Small intestine (tissue), 7 donors: ENCODE data around the gene KLHL35. TPM values are rescaled to one million over a fixed set of nuclear protein-coding genes. Genes with fewer than 3 reads are reported as not detected.
"Not testable (repeated sequence)": the region's sequence is repeated elsewhere in the genome, so short reads cannot be mapped to it uniquely, and the experiment has no call there.

Experiments used
- DNase-seq, 2 donors: peaks; one replicate each; pipeline versions ENCODE4 v3.0.0 to v3.0.0-alpha.2; 2013
- FAIRE-seq: peaks from 2 replicates; lab custom pipeline; 2012; peaks lifted over from hg19 to GRCh38; lab: Jason Lieb, UNC
- H3K27ac ChIP-seq, 3 donors: one replicate each; pipeline ENCODE4 v1.5.1; 2013; ENCODE audit warnings: low read length in 2 of 3, mild to moderate bottlenecking in 2 of 3, control low read depth in 1 of 3, inconsistent platforms in 1 of 3, low read depth in 1 of 3, moderate library complexity in 1 of 3
- H3K27me3 ChIP-seq, 3 donors: one replicate each; pipeline ENCODE4 v1.6.1; 2013; ENCODE audit warnings: low read length in 3 of 3, inconsistent platforms in 1 of 3; ENCODE audit not compliant: control insufficient read depth in 3 of 3, insufficient read depth in 3 of 3
- H3K36me3 ChIP-seq, 3 donors: one replicate each; pipeline ENCODE4 v1.6.1; 2013; ENCODE audit warnings: low read length in 3 of 3, inconsistent platforms in 1 of 3, low read depth in 1 of 3, mild to moderate bottlenecking in 1 of 3, moderate library complexity in 1 of 3; ENCODE audit not compliant: control insufficient read depth in 3 of 3, insufficient read depth in 2 of 3
- H3K4me1 ChIP-seq, 3 donors: one replicate each; pipeline ENCODE4 v1.6.1; 2013; ENCODE audit warnings: low read length in 2 of 3, inconsistent platforms in 1 of 3, low read depth in 1 of 3, mild to moderate bottlenecking in 1 of 3, moderate library complexity in 1 of 3; ENCODE audit not compliant: control insufficient read depth in 3 of 3, insufficient read depth in 2 of 3
- H3K4me3 ChIP-seq, 3 donors: one replicate each; pipeline ENCODE4 v1.5.1; 2013; ENCODE audit warnings: low read length in 3 of 3, control low read depth in 1 of 3, inconsistent platforms in 1 of 3, low read depth in 1 of 3, mild to moderate bottlenecking in 1 of 3, moderate library complexity in 1 of 3
- H3K9me3 ChIP-seq, 2 donors: one replicate each; pipeline ENCODE4 v1.6.1; 2013; ENCODE audit warnings: low read depth in 1 of 2, low read length in 1 of 2; ENCODE audit not compliant: control insufficient read depth in 2 of 2, insufficient read depth in 1 of 2
- WGBS, 3 donors: extraction: QIAGEN DNeasy Blood & Tissue Kit; methylation state at CpG; one replicate each; pipeline ENCODE4 v1.1.7; 2013; 5-methylcytosine and 5-hydroxymethylcytosine counted together
- polyA plus RNA-seq, 4 donors: library from polyadenylated mRNA; stranded (reverse) in 3 of 4; unstranded in 1 of 4; fragments of 200-250 nt in 3 of 4; fragments of 120-200 nt in 1 of 4; gene quantifications; one replicate each; pipeline versions ENCODE4 v1.2.1 to v1.2.3, GENCODE V29; 2013
- donor health status: healthy with polysubstance abuse.
- donor health status: control.
- donor health status: control.
- donor health status: Bipolar disorder and iron deficiency.
- donor health status: healthy.

Gene KLHL35
- polyA plus RNA-seq, 4 donors = 0.81 to 0.97 TPM; not detected in 2

DNA sequence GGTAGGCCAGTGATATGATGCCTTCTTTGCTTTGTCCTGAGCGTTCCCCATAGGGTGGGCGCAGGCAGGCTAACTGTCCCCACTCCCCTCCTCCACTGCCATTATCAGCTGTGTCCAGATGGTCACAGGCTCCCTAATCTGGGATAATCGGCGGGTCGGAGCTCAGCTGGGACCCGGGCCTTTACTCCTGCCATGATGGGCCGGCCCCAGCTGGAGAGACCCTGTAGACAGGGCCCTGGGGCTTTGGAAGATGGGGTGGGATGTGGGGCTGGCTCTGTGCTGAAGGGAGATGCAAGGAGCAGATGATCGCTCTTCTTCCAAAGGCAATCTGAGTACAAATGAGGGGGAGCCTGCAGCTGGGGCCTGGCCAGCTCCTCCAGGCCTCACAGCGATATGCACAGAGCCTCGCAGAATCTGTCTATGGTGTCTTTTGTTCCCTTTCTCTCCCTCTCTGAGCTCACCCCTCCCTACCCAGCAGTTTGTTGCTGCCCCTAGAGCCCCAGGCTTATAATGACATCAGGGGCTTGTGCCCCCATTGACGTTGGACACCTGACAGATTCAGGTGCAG, 11.9 kb downstream of the KLHL35 start:
- Histone ChIP-seq H3K27ac (peak overlapping the region in 1 of 3 donors; percentile 50), H3K4me3 (no peak overlapping the region), H3K9me3 (no peaks in the 10 kb centered on the region), H3K36me3 (peaks cover 0 to 34% (median 0%) of the 10 kb centered on the region in 3 donors), H3K27me3 (no peaks in the 10 kb centered on the region), H3K4me1 (peaks cover 0 to 24% (median 0%) of the 10 kb centered on the region in 3 donors)
- no peak for DNase-seq
- 82 to 91% (median 89%) methylated on average over 11 of the region's 11 CpGs for WGBS, 3 donors
- no peak for FAIRE-seq

DNA sequence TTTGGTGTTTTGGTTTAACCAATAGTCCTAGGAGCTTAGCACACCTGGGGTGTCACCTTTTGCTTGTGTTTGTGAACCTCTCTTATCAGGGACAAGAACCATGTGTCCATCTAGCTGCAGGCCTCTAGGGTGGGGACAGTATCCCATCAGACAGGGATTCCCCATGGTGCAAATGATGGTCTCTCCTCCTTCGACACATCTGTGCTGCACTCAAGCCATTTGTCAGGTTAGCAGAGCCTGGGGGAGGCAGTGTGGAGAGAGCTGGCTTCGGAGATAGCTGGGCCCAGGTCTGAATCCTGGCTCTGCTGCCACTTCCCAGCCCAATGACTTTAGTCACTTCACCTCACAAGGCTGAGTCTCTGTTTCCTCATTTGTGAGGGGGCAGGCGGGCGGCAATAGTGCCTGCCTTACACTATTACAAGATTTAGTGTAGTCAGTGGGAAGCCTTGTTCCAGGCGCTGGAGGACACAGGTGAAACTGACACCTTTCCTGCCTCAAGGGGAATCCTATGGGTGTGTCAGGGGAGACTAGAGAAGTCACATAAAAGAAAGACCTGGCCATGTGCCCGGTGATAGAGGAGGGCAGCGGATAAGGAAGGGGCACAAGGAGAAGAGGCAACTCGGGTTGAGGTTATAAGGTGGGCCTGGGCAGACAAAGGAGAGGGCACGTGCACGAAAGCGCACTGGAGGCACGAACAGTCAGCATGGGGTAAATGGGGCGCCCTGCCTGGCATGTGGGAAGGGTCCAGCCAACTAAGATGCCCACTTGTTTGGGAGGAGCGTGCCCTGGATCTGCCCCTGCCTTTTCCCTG, 12.6 kb downstream of the KLHL35 start:
- DNase-seq = no peak
- no peak for FAIRE-seq
- H3K27me3 ChIP-seq = no peaks in the 10 kb centered on the region
- no peaks in the 10 kb centered on the region for H3K9me3 ChIP-seq
- H3K4me3 ChIP-seq = no peak overlapping the region
- peaks cover 0 to 32% (median 0%) of the 10 kb centered on the region in 3 donors for H3K36me3 ChIP-seq
- WGBS, 3 donors = 79 to 87% (median 84%) methylated on average over 14 of the region's 14 CpGs
- no peak overlapping the region for H3K27ac ChIP-seq
- peaks cover 0 to 24% (median 0%) of the 10 kb centered on the region in 3 donors for H3K4me1 ChIP-seq

DNA sequence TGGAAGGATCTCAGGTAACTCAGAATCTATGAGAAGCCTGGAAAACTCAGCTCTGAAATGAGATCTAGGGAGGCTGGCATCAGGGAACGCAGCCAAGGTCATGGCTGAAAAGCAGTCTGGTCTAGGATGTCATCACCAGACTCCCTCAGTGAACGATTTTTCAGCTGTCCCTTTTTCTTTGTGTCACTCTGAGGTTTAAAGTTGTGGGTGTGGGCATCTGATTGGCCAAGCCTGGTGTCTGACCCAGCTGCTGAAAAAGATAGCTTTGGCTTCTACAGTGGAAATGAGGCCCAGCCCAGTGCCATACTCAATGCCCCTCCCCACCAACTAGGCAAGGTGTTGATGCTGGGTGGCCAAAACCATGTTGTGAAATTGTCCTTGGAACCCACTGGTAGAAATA, 19.1 kb downstream of the KLHL35 start:
- no peaks in the 10 kb centered on the region for H3K9me3 ChIP-seq
- no peak overlapping the region for H3K27ac ChIP-seq
- H3K36me3 ChIP-seq = peaks cover 0 to 42% (median 7%) of the 10 kb centered on the region in 3 donors
- 74 to 87% (median 86%) methylated on average over 2 of the region's 2 CpGs for WGBS, 3 donors
- DNase-seq (no peak), FAIRE-seq (no peak)
- no peak overlapping the region for H3K4me3 ChIP-seq
- H3K27me3 ChIP-seq = no peaks in the 10 kb centered on the region
- no peaks in the 10 kb centered on the region for H3K4me1 ChIP-seq

DNA sequence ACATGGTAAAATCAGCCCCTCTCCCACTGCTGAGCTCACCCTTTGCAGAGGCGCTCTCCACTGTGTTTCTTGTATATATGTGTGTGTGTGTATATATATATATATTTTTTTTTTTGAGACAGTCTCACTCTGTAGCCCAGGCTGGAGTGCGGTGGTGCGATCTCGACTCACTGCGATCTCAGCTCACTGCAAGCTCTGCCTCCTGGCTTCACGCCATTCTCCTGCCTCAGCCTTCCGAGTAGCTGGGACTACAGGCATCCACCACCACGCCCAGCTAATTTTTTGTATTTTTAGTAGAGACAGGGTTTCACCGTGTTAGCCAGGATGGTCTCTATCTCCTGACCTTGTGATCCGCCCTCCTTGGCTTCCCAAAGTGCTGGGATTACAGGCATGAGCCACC, 19.9 kb downstream of the KLHL35 start:
- DNase-seq = not testable (repeated sequence)

DNA sequence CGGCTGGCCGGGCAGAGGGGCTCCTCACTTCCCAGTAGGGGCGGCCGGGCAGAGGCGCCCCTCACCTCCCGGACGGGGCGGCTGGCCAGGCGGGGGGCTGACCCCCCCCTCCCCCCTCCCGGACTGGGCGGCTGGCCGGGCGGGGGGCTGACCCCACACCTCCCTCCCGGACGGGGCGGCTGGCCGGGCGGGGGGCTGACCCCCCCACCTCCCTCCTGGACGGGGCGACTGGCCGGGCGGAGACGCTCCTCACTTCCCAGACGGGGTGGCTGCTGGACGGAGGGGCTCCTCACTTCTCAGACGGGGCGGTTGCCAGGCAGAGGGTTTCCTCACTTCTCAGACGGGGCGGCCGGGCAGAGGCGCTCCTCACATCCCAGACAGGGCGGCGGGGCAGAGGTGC, 23.0 kb downstream of the KLHL35 start:
- peaks cover 12 to 47% (median 15%) of the 10 kb centered on the region in 3 donors for H3K36me3 ChIP-seq
- H3K27ac ChIP-seq, H3K4me1 ChIP-seq, DNase-seq, H3K9me3 ChIP-seq, H3K4me3 ChIP-seq, FAIRE-seq, H3K27me3 ChIP-seq: not testable (repeated sequence)
- 92 to 97% (median 93%) methylated on average over 7 to 28 of the region's 33 CpGs for WGBS, 3 donors

More for the DNA sequence above, 19.9 kb downstream of the KLHL35 start:
- not testable (repeated sequence) for H3K27ac ChIP-seq, H3K27me3 ChIP-seq, H3K9me3 ChIP-seq, H3K4me3 ChIP-seq, FAIRE-seq, H3K4me1 ChIP-seq
- 85 to 87% (median 86%) methylated on average over 10 of the region's 10 CpGs for WGBS, 3 donors
- H3K36me3 ChIP-seq = peaks cover under 1 to 49% (median 7%) of the 10 kb centered on the region in 3 donors

DNA sequence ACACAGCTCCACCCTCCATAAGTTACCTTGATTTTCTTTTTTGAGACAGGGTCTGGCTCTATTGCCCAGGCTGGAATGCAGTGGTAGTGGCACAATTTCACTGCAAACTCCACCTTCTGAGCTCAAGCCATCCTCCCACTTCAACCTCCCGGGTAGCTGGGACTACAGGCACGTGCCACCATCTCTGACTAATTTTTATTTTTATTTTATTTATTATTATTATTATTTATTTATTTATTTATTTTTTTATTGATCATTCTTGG, 24.1 kb downstream of the KLHL35 start:
- Histone ChIP-seq H3K36me3 (peaks cover 18 to 49% (median 24%) of the 10 kb centered on the region in 3 donors), H3K27me3 (no peaks in the 10 kb centered on the region), H3K27ac (no peak overlapping the region), H3K4me1 (no peaks in the 10 kb centered on the region), H3K9me3 (no peaks in the 10 kb centered on the region), H3K4me3 (no peak overlapping the region)
- 89 to 98% (median 92%) methylated on average over 2 of the region's 2 CpGs for WGBS, 3 donors
- FAIRE-seq (no peak), DNase-seq (no peak)

DNA sequence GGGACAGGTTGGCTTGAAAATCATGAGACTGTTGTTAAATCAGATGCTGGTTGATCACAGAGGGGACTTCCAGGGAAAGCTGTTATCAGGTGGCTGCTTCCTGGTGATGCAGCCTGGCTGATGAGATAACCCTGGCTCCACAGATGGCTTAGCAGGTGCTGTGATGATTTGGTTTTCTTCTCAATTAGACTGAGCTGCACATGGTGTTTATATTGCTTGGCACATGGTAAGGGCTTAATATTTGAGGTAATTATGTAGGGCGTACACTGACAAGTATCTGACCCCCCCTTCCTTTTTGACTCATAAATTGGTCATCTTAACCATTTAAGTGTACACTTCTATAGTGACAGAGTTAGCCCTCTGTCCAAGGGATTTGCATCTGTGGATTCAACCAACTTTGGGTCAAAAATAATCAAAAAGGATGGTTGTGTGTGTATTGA, 26.6 kb downstream of the KLHL35 start:
- FAIRE-seq = no peak
- H3K36me3 ChIP-seq = peaks cover 23 to 50% (median 33%) of the 10 kb centered on the region in 3 donors

DNA sequence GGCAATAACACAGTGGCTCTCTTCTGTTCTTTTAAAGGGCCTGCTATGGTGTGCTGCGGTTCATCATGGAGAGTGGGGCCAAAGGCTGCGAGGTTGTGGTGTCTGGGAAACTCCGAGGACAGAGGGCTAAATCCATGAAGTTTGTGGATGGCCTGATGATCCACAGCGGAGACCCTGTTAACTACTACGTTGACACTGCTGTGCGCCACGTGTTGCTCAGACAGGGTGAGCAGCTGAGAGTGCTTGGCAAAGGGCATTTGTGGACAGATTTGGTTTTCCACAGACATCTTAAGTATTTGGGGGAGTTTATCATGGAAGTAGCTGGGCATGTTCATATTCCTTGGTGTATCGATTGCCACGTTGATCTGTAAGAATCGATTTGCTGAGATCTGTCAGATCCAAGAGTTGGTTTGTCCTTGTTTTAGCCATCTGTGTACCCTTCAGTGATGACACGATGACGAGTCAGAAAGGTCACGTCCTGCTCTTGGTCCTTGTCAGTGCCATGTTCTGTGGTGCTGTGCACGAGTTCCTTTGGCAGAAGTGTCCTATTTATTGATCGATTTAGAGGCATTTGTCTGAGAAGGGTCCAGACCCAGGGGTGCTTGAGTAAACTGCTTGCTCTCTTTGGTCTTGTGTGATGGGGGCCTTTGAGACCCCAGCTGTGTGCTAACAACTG, 28.9 kb downstream of the KLHL35 start:
- Histone ChIP-seq H3K9me3 (no peaks in the 10 kb centered on the region), H3K4me3 (no peak overlapping the region), H3K27ac (no peak overlapping the region), H3K36me3 (peaks cover 23 to 58% (median 33%) of the 10 kb centered on the region in 3 donors), H3K27me3 (no peaks in the 10 kb centered on the region), H3K4me1 (peaks cover 0 to 17% (median 0%) of the 10 kb centered on the region in 3 donors)
- DNase-seq = no peak
- WGBS, 3 donors = 77 to 81% (median 79%) methylated on average over 15 of the region's 15 CpGs
- FAIRE-seq = no peak

More for the DNA sequence above, 26.6 kb downstream of the KLHL35 start:
- Histone ChIP-seq H3K27me3 (no peaks in the 10 kb centered on the region), H3K27ac (no peak overlapping the region), H3K4me3 (no peak overlapping the region), H3K4me1 (peaks cover 0 to 13% (median 0%) of the 10 kb centered on the region in 3 donors), H3K9me3 (no peaks in the 10 kb centered on the region)
- no peak for DNase-seq
- WGBS, 3 donors = 21 to 26% (median 25%) methylated on average over 1 of the region's 1 CpG
